ENCODE data around the gene SMC6.

The SMC6 gene

DNA sequence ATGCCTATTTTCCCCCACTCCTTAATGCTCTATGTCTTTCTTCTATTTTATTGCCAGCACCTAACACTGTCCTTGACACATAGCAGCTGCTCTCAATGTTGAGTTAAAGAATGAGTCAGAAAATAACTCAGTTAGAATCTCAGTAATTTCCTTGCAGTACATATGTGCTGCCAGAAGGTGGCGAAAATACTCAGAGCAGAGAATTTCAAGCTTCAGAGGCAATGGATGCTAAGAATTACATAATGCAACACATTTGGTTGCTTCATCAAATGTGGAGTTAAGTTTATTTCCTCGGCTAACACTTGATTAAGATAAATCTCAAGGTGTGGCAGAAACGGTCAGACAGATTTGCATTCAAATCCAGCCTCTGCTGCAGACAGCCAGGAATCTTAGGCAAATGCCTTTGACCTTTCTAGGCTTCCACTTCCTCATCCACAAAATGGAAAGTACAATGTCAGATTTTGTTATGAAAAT lies 107.5 kb downstream of the SMC6 start:
- peak; percentile 72 for DNase-seq

- no peak for DNase-seq
Measured at GRCh38 chr2:17644997-17645720, 108.5 kb downstream of the SMC6 start.

GRCh38 chr2:17643031-17643615 lies 110.5 kb downstream of the SMC6 start:
- no peak for DNase-seq

DNA sequence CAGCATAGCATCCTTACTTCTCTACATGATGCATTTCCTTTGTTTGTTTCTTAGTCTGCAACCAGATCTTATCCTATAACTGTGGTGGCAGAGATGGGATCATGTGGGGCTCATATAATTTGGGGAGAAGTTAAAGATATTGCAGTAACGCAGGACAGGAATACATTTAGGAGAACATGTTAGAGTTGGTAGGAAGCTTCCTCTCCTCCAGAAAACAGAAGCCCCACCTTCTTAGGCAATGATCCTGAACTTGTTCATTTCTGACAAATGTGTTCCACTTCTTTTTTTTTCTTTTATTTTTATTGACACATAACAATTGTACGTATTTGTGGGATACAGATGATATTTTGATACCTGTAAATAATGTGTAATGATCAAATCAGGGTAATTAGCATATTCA lies 113.2 kb downstream of the SMC6 start:
- no peak for DNase-seq

DNA sequence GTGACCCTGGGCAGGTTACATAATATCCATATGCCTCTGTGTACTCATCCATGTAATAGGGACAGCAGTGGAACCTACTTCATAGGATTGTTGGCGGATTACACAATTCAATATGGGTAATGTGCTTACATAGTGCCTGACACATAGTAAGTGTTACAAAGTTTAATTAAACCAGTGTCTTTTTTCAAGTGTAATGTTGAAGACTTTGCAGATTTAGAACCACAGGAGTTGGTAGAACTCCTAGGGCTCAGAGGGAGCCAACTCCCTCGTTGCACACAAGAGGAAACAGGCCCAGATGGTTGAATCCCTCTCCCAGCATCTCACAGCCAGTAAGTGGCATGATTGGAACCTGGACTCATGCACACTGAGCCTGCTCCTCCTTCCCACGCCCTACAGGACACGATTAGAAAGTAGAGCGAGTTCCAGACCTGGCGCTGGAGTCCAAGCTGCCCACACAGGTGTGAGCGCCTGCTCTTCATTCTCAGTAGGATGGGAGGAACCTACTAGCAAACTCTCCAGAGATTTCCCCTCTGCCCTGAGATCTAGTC lies 115.3 kb downstream of the SMC6 start:
- no peak for DNase-seq

GRCh38 chr2:17637131-17637906 lies 116.3 kb downstream of the SMC6 start:
- DNase-seq, result no peak

DNA sequence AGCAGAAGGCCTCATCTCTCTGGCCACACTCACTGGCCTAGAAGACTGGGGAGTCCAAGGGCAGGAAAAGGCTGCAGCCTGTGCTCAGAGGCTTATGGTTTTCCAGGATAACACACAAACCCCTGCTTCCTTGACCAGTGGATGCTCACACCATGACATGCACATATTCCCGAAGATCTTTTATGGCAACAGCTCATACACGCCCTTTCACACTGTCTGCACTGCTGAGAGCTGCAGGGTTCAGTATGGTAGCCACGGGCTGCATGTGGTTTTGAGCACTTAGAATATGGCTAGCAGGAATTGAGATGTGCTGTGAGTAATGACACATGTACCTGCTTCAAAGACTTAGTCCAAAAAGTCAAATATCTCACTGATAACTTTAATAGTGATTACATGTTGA lies 117.4 kb downstream of the SMC6 start:
- DNase-seq, result no peak

DNA sequence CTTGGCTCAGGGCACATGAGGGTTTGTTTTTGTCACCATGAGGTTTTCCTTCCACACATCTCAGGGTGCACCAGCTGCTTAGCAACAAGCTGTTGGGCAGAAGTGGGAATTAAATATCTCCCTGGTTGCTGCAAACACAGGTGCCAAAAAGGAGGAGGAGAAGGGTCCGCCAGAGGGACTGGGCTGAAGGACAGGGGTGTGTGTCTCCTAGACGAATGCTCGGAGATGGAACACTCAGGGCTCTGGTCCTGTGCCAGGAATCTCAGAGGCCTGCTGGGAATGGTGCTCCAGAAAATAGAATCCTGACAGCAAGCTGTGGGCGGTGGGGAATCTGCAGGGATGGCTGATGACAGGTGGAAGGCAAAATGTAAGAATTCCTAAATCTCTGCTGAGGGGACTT lies 118.6 kb downstream of the SMC6 start:
- DNase-seq, result peak; percentile 29

- DNase-seq, result no peak
Measured at GRCh38 chr2:17630089-17630488, 123.5 kb downstream of the SMC6 start.

GRCh38 chr2:17628349-17629261 lies 125.0 kb downstream of the SMC6 start:
- no peak for DNase-seq

DNA sequence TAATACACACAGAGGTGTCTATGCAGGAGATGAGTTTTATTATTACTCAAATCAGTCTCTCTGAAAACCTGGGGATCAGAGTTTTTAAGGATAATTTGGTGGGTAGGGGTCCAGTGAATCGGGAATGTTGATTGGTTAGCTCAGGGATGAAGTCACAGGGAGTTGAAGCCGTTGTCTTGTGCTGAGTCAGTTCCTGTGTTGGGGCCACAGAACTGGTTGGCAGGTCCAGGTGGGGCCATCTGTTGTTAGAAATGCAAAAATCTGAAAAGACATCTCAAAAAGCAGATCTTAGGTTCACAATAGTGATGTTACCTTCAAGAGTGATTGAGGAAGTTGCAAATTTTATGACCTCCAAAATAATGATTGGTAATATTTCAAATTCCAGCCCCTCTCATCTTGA lies 126.2 kb downstream of the SMC6 start:
- DNase-seq, result no peak

DNA sequence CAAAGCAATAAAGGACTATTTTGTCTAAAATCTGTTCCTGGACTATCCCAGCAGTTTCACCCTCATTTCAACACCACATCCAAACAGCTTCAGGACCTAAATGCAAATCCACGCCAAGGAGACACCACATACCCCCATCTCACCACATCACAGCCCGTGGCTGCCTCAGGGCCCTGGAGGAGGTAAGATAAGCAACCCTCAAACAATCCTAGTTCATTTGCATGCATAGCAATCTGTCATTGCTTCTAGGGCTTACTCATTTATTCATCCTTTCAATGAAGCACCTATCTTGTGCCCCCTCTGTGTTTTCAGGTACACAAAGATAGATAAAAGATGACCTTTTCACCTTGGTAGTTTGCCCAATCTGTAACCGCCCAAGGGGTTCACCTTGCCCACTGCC lies 126.6 kb downstream of the SMC6 start:
- no peak for DNase-seq

- DNase-seq, result no peak
Measured at GRCh38 chr2:17625446-17625845, 128.2 kb downstream of the SMC6 start.

GRCh38 chr2:17621781-17622180 lies 131.8 kb downstream of the SMC6 start:
- DNase-seq, result no peak

- DNase-seq, result no peak
Measured at GRCh38 chr2:17620841-17621240, 132.8 kb downstream of the SMC6 start.

DNA sequence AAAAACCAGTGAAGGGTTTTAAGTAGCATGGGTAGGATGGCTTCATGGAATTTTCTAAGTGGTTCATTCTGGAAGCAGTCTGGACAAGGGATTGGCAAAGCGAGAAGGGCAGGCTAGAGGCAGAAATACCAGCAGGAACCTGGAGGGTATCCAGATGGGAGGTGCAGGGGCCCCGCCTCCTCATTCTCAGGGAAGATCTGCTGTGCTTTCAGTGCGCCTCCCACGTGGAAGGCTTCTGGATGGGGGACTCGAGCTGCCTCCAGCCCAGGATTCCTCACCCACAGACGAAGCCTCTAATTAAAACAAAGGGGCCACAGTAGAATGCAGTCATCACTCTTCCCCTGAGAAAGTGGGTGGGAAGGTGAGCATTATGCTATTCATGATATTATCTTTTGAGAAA lies 133.3 kb downstream of the SMC6 start:
- peak; percentile 36 for DNase-seq

- DNase-seq, result no peak
Measured at GRCh38 chr2:17617955-17618354, 135.7 kb downstream of the SMC6 start.

- no peak for DNase-seq
Measured at GRCh38 chr2:17617516-17617915, 136.1 kb downstream of the SMC6 start.

- DNase-seq, result no peak
Measured at GRCh38 chr2:17616405-17616804, 137.2 kb downstream of the SMC6 start.

DNA sequence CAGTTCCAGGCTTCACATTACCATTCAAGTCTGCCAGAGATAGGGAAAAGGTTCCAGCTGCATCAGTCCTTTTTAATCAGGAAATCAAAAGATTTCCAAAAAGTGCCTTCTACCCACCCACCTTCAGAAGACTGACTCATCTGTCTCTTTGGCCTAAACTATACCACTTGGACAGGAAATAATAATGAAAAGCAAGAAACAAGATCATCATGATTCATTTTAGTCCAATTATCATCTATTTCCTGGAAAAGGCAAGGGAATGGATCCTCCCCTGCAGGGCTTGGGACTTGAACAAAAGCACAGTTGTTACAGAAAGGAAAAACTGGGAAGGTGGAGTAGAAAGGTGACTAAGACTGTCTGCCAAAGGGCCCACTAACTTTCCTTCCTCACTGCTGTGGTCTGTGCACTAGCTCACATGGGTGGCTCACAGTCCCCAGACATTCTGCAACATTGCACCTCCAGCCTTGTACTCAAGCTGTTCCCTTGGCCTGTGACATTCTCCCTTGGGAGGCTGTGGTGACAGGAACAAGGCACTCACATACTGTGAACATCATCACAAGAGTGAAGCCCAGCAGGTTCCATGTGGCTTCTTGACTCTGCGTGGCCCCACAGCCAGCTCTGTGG lies 137.8 kb downstream of the SMC6 start:
- DNase-seq, result no peak

DNA sequence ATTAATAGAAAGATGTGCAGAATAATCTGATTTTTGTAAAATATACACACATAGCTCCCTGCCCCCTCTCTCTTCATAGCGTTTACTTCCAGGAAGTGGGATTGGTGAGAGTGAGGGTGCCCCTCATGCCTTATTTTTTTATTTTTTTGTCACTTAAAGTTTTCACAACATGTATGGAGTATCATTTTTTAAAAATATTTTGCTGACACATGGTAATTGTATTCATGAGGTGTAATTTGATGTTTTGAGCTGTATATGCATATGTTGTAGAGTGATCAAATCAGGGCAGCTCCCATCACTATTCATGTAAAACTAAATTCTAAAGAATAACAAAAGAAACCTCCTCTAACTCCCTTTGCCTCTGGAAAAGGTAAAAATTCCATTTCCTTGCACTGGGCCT lies 138.5 kb downstream of the SMC6 start:
- no peak for DNase-seq
